GM11168 (cell line): Measurements from ENCODE around the gene TREML1.

Experiments
- in situ Hi-C: fragments of 300-500 bp; cut with MboI; formaldehyde crosslinking; loops from one replicate; pipeline ENCODE4 v1.12.0; 2022; ENCODE audit warnings: low sequenced_read_pairs; ENCODE audit not compliant: unreplicated experiment

The TREML1 gene

GRCh38 chr6:41179163-41179562, 25.0 kb upstream of the TREML1 start:
- in situ Hi-C loops = no loop called here

GRCh38 chr6:41177695-41178094, 23.5 kb upstream of the TREML1 start:
- in situ Hi-C loops = no loop called here

DNA sequence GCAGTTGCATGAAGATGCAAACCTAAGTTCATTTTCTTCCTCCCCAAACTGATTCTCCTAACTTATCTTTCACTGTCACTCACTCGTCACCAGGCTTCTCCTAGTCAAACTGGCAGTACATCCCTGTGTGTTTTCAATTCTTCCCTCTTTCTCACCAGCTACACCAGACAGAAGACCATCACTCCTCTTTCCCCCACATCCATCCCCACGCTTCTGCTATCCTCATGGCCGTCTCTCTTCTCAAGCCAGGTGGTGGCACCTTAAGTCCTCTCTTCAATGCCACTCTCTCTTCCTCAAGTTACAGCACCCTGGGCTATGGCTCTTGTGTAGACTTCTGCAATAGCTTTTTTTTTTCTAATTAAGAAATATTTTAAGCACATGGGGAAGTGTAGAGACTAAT, 23.1 kb upstream of the TREML1 start:
- in situ Hi-C loops = no loop called here

DNA sequence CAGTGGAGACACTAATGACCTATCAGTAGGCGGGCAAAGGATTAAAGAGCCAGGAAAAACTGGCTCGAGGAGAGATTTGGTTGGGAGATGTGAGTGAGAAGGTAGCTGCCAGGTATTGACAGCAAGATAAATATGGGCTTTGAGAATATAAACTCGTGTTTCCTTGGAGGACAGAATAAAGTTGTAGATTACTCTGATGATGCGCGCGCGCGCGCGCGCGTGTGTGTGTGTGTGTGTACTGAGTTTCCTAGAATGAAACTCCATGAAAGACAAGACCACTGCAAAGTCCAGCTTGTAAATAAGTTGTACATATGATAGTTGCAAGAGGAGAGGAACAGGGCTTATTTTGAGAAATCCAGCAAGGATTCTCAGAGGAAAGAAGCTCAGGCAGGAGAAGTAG, 22.0 kb upstream of the TREML1 start:
- in situ Hi-C loops = no loop called here

DNA sequence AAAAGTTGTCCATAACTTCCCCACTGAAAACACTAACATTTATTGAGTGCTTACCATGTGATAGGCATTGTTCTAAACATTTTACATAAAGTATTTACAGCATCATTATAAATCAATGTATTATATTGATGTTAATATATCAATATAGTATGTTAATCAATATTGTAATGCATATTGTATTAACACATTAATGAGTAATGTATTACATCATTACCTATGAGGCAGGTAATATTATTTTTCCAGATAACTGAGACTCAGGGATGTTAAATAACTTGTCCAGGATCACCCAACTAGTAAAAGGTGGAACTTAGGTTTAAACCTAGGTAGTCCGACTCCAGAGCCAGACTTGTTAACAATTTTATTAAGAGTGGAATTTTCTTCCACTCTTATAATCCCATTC, 20.9 kb upstream of the TREML1 start:
- in situ Hi-C loops = no loop called here

- in situ Hi-C loops = no loop called here
Observed at GRCh38 chr6:41174610-41175009, 20.5 kb upstream of the TREML1 start.

GRCh38 chr6:41171908-41172307, 17.8 kb upstream of the TREML1 start:
- in situ Hi-C loops = no loop called here

- in situ Hi-C loops = no loop called here
Observed at GRCh38 chr6:41170547-41171160, 16.5 kb upstream of the TREML1 start.

DNA sequence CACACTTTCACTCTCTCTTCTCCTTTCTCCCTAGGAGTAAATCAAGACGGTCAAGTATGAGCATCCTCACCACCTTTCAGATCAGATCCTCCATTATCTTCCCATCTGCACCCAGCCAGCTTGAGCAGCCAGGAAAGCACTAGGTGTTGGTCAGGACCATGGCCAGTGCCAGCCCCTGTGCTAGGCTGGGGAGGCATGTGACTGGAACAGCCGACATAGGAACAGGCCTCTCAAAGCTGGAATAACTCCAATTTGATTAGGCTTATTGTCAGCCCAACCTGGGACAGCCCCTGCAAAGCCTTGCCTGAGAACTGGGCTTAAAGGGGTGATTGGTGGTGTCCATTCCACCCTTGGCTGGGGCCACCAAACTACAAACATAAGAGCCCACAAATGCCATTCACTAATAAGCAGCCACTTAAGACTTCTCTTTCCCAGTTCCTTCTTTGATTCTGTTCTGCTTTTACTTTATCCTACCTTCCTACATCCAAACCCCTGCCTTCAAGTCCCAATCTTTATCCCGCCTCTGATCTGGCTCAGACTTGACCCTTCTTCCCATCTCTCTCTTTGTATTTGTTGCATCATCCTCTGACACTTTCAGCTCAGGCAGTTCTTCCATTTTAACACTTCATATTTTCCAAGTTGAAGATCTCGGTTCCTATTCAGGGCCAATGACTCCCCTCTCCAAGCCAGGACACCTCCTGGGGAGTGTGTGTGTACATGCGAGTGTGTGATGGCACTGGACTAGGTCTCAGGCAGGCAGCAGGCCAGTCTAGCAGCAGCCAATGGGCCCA, 13.2 kb upstream of the TREML1 start:
- in situ Hi-C loops = no loop called here

- in situ Hi-C loops = no loop called here
Observed at GRCh38 chr6:41164551-41165120, 10.5 kb upstream of the TREML1 start.

GRCh38 chr6:41163419-41163717, 9.2 kb upstream of the TREML1 start:
- in situ Hi-C loops = no loop called here

GRCh38 chr6:41162687-41163418, 8.7 kb upstream of the TREML1 start, which contains the start of gene TREM2:
TSS of gene TREM2 (minus strand) at chr6:41163116. CDS start at chr6:41163082, 34 bp downstream.
- in situ Hi-C loops = no loop called here

DNA sequence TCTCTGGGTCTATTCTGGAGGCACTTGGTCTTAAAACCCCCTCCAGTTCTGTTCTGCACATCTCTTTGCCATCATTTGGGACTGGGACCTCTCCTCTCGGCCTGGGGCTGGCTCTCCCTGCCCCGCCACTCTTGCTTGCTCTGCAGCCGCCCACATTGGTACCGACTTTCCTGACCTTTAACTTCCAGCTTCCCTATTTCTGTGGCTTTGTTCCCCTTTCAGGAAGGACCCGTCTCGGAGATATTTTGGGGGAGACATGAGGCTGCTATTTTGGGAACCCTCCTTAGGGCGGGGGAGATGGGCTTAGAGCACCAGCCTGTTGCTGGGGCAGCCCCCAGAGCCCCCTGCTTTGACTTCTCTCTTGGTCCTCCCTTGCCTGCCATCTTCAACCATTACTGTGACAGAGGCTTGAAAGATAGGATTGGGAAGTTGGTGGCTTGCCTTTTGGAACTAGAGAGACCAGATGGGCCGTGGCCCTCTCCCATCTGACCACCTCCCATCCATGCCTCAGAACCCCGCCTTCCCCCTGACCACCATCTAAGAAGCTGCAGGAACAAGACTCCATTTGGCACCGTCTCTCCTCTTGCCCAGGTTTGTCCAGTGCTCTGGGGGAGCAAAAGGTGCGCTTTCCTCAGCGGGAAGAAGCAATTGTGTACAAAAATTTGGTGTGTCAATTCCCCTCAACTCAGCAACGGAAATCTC, 7.9 kb upstream of the TREML1 start:
- in situ Hi-C loops = no loop called here

DNA sequence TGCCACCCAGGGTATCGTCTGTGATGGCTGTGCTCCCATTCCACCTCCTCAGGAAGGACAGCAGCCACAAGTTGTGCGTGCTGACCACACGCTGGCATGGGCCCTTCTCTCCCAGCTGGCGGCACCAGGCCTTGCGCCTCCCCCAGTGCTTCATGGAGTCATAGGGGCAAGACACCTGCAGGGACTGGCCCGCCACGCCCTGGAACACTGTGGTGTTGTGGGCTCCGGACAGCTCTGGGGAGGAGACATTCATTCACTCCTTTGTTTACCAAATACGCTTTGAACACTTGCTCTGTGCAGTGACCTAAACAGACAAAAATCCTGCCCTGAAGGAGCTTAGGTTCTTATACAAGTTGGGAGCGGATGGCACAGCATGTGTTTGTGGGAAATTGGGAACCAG, 7.2 kb upstream of the TREML1 start:
- in situ Hi-C loops = no loop called here

GRCh38 chr6:41160933-41161332, 6.8 kb upstream of the TREML1 start:
- in situ Hi-C loops = no loop called here

GRCh38 chr6:41159415-41160082, 5.4 kb upstream of the TREML1 start:
- in situ Hi-C loops = no loop called here

GRCh38 chr6:41157323-41157722, 3.2 kb upstream of the TREML1 start:
- in situ Hi-C loops = no loop called here

DNA sequence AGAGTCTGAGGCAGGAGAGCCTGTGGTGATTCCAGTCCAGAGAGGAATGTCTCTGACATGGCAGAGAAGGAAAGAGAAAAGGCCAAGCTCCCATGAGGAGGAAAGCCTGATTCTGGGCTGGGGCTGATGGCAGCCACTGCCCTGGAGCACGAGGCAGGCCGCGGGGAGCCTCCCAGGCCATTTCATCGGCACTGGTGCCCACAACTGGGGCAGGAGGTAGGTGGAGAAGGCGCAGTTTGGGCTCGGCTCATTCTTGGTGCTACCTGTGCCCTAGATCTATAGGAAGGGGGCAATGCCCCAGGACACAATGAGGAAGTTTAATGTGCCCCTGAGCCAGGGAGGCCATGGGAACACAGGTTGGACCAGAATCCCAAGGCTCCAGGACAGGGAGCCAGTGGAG, 2.6 kb upstream of the TREML1 start:
- in situ Hi-C loops = no loop called here

DNA sequence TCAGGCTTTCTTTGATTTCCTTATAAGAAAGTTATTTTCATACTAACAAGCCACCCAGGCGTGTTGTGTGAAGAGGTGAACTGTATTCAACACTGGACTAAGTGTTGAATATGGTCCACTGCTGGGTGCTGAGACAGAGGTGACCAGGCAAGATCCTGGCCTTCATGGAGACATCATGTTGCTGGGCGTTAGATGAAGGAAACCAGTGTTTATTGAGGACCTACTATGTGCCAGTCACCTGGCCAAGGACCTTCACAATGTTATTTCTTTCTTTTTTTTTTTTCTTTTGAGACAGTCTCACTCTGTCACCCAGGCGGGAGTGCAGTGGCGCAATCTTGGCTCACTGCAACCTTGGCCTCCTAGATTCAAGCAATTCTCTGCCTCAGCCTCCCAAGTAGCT, 1.9 kb upstream of the TREML1 start:
- in situ Hi-C loops = no loop called here
